ENCODE data around the gene TBC1D1. TPM values are rescaled to one million over a fixed set of nuclear protein-coding genes. Genes with fewer than 3 reads are reported as not detected.

The TBC1D1 gene
- total and polyA plus RNA-seq, 2 experiments from 2014 or later, result 53.9 to 151 TPM

GRCh38 chr4:38182334-38182998 lies 291.6 kb downstream of the TBC1D1 start (continued):
- TF ChIP-seq REST (IDR thresholded peaks at IDR 0.05; ENCODE audit: unreplicated experiment) (no peak), POLR2AphosphoS5 (IDR thresholded peaks at IDR 0.05; ENCODE audit: low read depth) (no peak), EZH2 (IDR thresholded peaks at IDR 0.05; ENCODE audit: low read depth, unreplicated experiment) (no peak), NANOG (IDR thresholded peaks at IDR 0.05; ENCODE audit: borderline replicate concordance) (no peak)

GRCh38 chr4:38184404-38184803 lies 293.5 kb downstream of the TBC1D1 start:
- Histone ChIP-seq H3K4me3 (no peak overlapping the region), H3F3A (replicated peaks; ENCODE audit: low read depth) (no peaks in the 10 kb centered on the region), H2AFZ (no peak overlapping the region), H3K4me2 (no peak overlapping the region), H3K27ac (ENCODE audit: low read depth) (no peak overlapping the region), H3K36me3 (ENCODE audit: insufficient read depth) (0 out of 2 replicates have a peak, but pooled peaks cover 4% of the 10 kb centered on the region), H3K4me1 (ENCODE audit: insufficient read depth) (no peaks in the 10 kb centered on the region), H3K9me2 (ENCODE audit: insufficient read depth) (no peaks in the 10 kb centered on the region), H4K20me1 (replicated peaks; ENCODE audit: insufficient read depth) (no peaks in the 10 kb centered on the region), H3K27me3 (ENCODE audit: insufficient read depth) (no peaks in the 10 kb centered on the region), H3K79me2 (replicated peaks; ENCODE audit: insufficient read depth) (no peaks in the 10 kb centered on the region)
- Mint-ChIP-seq H3K4me3 (no peak overlapping the region), H3K27me3 (ENCODE audit: insufficient read depth, low read depth, poor library complexity) (no peaks in the 10 kb centered on the region), H3K36me3 (ENCODE audit: low read depth) (peaks cover 31% of the 10 kb centered on the region), H3K4me1 (peaks cover 3% of the 10 kb centered on the region), H3K27ac (no peak overlapping the region), H3K9me3 (peaks cover 33% of the 10 kb centered on the region)
- DNase-seq (ENCODE audit: low spot score), result peak; percentile 24
- ATAC-seq, result no peak
- TF ChIP-seq CTCF (conservative IDR thresholded peaks at IDR 0.05; ENCODE audit: low read depth in 2 of 2) (peak; percentile 40 to 51), EZH2phosphoT487 (IDR thresholded peaks at IDR 0.05; ENCODE audit: unreplicated experiment) (no peak)

All from GM23338 (cell line).